GM18511 (cell line): Measurements from ENCODE around the gene SDHC.
"Not testable (repeated sequence)": the region's sequence is repeated elsewhere in the genome, so short reads cannot be mapped to it uniquely, and the experiment has no call there.

Experiments
- ATAC-seq: cut with Tn5 transposase; IDR thresholded peaks from one replicate; pipeline ENCODE4 v1.9.1; 2021; ENCODE audit warnings: mild to moderate bottlenecking, moderate library complexity; ENCODE audit not compliant: unreplicated experiment

SDHC gene

GRCh38 chr1:161309868-161310267 is 4.3 kb upstream of the SDHC start, which contains the start of gene MPZ:
MPZ (minus strand) TSS chr1:161309968; CDS start chr1:161309905, 63 bp downstream.
- no peak for ATAC-seq

- no peak for ATAC-seq
These were observed 2.5 kb upstream of the SDHC start for GRCh38 chr1:161311595-161312181.

GRCh38 chr1:161313554-161314200 is 504 bp upstream of the SDHC start:
- peak; percentile 12 for ATAC-seq

GRCh38 chr1:161315841-161316674 is 1.9 kb downstream of the SDHC start:
- not testable (repeated sequence) for ATAC-seq

- ATAC-seq: no peak
These were observed 9.8 kb downstream of the SDHC start for GRCh38 chr1:161324020-161324419.

- ATAC-seq: no peak
These were observed 16.2 kb downstream of the SDHC start for GRCh38 chr1:161330346-161330745.

- no peak for ATAC-seq
These were observed 19.0 kb downstream of the SDHC start for GRCh38 chr1:161333166-161333565.

- no peak for ATAC-seq
These were observed 21.6 kb downstream of the SDHC start for GRCh38 chr1:161335796-161336195.

GRCh38 chr1:161342177-161342576 is 28.0 kb downstream of the SDHC start:
- ATAC-seq: no peak

- no peak for ATAC-seq
These were observed 28.6 kb downstream of the SDHC start for GRCh38 chr1:161342821-161343220.

GRCh38 chr1:161350671-161351070 is 36.5 kb downstream of the SDHC start:
- ATAC-seq: no peak

GRCh38 chr1:161351482-161351881 is 37.3 kb downstream of the SDHC start:
- no peak for ATAC-seq

GRCh38 chr1:161357073-161357472 is 42.9 kb downstream of the SDHC start:
- ATAC-seq: no peak

GRCh38 chr1:161359291-161359690 is 45.1 kb downstream of the SDHC start:
- no peak for ATAC-seq

GRCh38 chr1:161364332-161364731 is 50.2 kb downstream of the SDHC start:
- no peak for ATAC-seq

- no peak for ATAC-seq
These were observed 51.0 kb downstream of the SDHC start for GRCh38 chr1:161365207-161365606.

GRCh38 chr1:161367684-161368400 is 53.7 kb downstream of the SDHC start, which contains the start of gene CFAP126:
CFAP126 (minus strand) TSS chr1:161367876; CDS start chr1:161367868, 8 bp downstream.
- ATAC-seq: peak; percentile 84

- no peak for ATAC-seq
These were observed 59.3 kb downstream of the SDHC start for GRCh38 chr1:161373442-161373841.

- no peak for ATAC-seq
These were observed 60.2 kb downstream of the SDHC start for GRCh38 chr1:161374373-161374772.

GRCh38 chr1:161378014-161378413 is 63.8 kb downstream of the SDHC start:
- ATAC-seq: no peak

- ATAC-seq: no peak
These were observed 64.9 kb downstream of the SDHC start for GRCh38 chr1:161379071-161379470.
